Esophagus squamous epithelium (tissue), 4 donors: ENCODE data around the gene FTCDNL1.

Source experiments
- POLR2A ChIP-seq, 4 donors: fragments of 450-650 bp; IDR thresholded peaks; one replicate each; pipeline ENCODE4 v1.6.1; 2017; ENCODE audit warnings: antibody characterized with exemption in 4 of 4, mild to moderate bottlenecking in 4 of 4, moderate library complexity in 3 of 4
- TF ChIP-seq, protein P1 (sequence below), 6 experiments: fragments of 450-650 bp in 4 of 6; fragments of 200-600 bp in 2 of 6; sonication (generic) in 2 of 6; IDR thresholded peaks; one replicate each; pipeline ENCODE4 v1.5.1; 2016 to 2019; ENCODE audit warnings: antibody characterized with exemption in 6 of 6, mild to moderate bottlenecking in 4 of 6, moderate library complexity in 4 of 6

DNA sequence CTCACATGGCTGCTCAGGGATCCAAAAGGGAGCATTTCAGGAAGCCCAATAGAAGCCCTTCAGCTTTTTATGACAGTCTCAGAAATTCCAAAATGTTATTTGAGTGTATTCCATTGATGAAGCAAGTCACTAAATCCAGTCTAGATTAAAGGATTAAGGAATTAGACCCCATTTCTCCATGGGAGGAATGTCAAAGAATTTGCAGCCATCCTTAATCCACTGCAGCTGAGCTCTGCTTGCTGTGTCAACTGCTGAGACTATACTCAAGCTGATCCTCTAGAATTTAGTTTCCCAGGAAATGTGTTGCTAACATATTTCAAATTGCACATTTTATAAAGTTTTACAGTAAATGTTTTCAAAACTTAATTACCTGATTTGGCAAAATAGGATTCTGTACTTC lies 31.7 kb upstream of the FTCDNL1 start:
- no peak for TF ChIP-seq POLR2A (IDR thresholded peaks at IDR 0.05)
- TF ChIP-seq, protein P1, sequence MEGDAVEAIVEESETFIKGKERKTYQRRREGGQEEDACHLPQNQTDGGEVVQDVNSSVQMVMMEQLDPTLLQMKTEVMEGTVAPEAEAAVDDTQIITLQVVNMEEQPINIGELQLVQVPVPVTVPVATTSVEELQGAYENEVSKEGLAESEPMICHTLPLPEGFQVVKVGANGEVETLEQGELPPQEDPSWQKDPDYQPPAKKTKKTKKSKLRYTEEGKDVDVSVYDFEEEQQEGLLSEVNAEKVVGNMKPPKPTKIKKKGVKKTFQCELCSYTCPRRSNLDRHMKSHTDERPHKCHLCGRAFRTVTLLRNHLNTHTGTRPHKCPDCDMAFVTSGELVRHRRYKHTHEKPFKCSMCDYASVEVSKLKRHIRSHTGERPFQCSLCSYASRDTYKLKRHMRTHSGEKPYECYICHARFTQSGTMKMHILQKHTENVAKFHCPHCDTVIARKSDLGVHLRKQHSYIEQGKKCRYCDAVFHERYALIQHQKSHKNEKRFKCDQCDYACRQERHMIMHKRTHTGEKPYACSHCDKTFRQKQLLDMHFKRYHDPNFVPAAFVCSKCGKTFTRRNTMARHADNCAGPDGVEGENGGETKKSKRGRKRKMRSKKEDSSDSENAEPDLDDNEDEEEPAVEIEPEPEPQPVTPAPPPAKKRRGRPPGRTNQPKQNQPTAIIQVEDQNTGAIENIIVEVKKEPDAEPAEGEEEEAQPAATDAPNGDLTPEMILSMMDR (IDR thresholded peaks at IDR 0.05): no peak
